ENCODE results near the gene TWIST2. TPM values are rescaled to one million over a fixed set of nuclear protein-coding genes. Genes with fewer than 3 reads are reported as not detected.
A peak's percentile ranks its signal among the peaks of the same experiment; 100 is the strongest.

TWIST2 gene
- total RNA-seq, 2 donors from 2014 or later: 23.5 to 52.9 TPM

DNA sequence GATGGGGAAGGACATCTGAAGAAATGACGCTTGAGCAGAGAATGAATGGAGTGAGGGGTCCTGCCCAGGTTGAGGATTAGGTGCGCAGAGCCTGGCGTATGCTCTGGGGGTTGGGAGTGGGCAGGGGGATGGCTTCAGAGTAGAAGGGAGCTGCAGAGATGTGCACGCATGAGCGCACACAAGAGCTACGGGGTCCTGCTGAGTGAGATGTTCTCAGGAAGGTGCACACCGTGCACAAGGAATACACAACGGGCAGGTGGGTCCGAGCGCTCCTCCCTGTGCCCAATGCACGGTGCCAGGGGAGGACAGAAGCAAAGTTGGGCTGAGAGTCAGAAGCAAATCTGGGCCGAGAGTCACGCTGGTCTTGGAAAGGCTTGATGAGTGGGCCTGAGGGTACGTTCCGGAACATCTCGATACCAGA, 25.5 kb downstream of the TWIST2 start:
- H3K27me3 ChIP-seq (replicated peaks; ENCODE audit: insufficient read depth): no peaks in the 10 kb centered on the region
- H3K9me3 ChIP-seq: no peaks in the 10 kb centered on the region
- no peaks in the 10 kb centered on the region for H3K36me3 ChIP-seq
- TF ChIP-seq POLR2AphosphoS5 (IDR thresholded peaks at IDR 0.05) (no peak), POLR2A (IDR thresholded peaks at IDR 0.05) (no peak)
- peak overlapping the region in 1 of 2 donors; percentile 3 for H3K27ac ChIP-seq
- 85% methylated on average over 16 of the region's 16 CpGs for WGBS
- H3K4me1 ChIP-seq (replicated peaks): peaks cover 4% of the 10 kb centered on the region
- intact Hi-C loops (cut with DNase I): no loop called here
- no peak for DNase-seq (ENCODE audit: low spot score)
- H3K4me3 ChIP-seq: no peak overlapping the region

DNA sequence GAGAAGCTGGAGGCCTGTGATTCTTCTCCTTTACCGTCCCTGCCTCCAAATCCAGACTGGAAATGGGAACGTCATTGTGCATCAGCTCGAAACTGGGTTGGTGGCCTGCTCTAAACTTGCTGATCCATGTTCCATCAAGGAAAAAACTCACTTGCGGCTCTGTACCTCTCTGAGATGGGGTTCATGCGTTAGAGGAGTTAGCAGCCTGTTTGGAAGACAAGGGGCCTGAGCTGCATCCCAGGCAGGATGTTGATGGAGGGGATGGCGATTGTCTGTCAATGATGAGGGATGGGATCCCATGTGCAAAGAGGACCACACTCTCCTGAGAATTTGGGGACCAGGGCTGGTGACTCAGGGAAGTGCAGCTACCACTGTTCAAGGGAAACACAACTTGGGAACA, 26.0 kb downstream of the TWIST2 start:
- Histone ChIP-seq H3K27me3 (replicated peaks; ENCODE audit: insufficient read depth) (no peaks in the 10 kb centered on the region), H3K36me3 (no peaks in the 10 kb centered on the region), H3K27ac (peak overlapping the region in 1 of 2 donors; percentile 30), H3K4me1 (replicated peaks) (peaks cover under 1% of the 10 kb centered on the region), H3K9me3 (no peaks in the 10 kb centered on the region), H3K4me3 (no peak overlapping the region)
- intact Hi-C loops (cut with DNase I): no loop called here
- DNase-seq (ENCODE audit: low spot score): no peak
- TF ChIP-seq POLR2AphosphoS5 (IDR thresholded peaks at IDR 0.05) (no peak), POLR2A (IDR thresholded peaks at IDR 0.05) (no peak), CTCF (IDR thresholded peaks at IDR 0.05) (no peak)
- WGBS: 75% methylated on average over 6 of the region's 6 CpGs

GRCh38 chr2:238874330-238875050, 26.6 kb downstream of the TWIST2 start:
- H3K4me1 ChIP-seq (replicated peaks): no peaks in the 10 kb centered on the region
- H3K27me3 ChIP-seq (replicated peaks; ENCODE audit: insufficient read depth): no peaks in the 10 kb centered on the region
- no peak overlapping the region for H3K4me3 ChIP-seq
- peak overlapping the region; percentile 27 to 30 for H3K27ac ChIP-seq
- DNase-seq (ENCODE audit: low spot score): no peak
- H3K36me3 ChIP-seq: no peaks in the 10 kb centered on the region
- 63% methylated on average over 11 of the region's 11 CpGs for WGBS
- H3K9me3 ChIP-seq: no peaks in the 10 kb centered on the region
- no peak for TF ChIP-seq POLR2AphosphoS5 (IDR thresholded peaks at IDR 0.05)
- TF ChIP-seq CTCF (IDR thresholded peaks at IDR 0.05): no peak
- no peak for TF ChIP-seq POLR2A (IDR thresholded peaks at IDR 0.05)
- intact Hi-C loops (cut with DNase I): no loop called here

DNA sequence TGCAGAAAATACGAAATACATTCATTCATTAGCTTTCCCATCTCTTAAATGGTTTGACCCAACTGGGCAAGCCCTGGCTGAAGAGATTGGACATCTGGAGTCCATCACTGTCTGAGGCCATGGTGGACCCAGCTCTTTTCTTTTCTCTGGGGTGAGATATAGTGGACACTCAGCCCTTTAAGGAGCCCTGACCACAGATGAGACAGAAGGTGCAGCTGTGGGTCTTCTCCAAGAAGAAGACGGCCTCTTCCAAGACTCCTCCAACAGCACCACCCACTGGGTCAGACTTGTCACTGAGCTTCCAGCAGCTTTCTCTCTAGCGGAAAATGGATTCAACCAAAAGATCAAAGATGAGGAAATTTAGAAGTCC, 27.2 kb downstream of the TWIST2 start:
- Histone ChIP-seq H3K27me3 (replicated peaks; ENCODE audit: insufficient read depth) (no peaks in the 10 kb centered on the region), H3K4me1 (replicated peaks) (no peaks in the 10 kb centered on the region), H3K4me3 (no peak overlapping the region), H3K27ac (peak overlapping the region in 1 of 2 donors; percentile 5), H3K9me3 (no peaks in the 10 kb centered on the region), H3K36me3 (no peaks in the 10 kb centered on the region)
- no peak for DNase-seq (ENCODE audit: low spot score)
- no peak for TF ChIP-seq CTCF (IDR thresholded peaks at IDR 0.05)
- no peak for TF ChIP-seq POLR2A (IDR thresholded peaks at IDR 0.05)
- no peak for TF ChIP-seq POLR2AphosphoS5 (IDR thresholded peaks at IDR 0.05)
- WGBS: 78% methylated on average over 3 of the region's 3 CpGs
- intact Hi-C loops (cut with DNase I): no loop called here

GRCh38 chr2:238875471-238876231, 27.8 kb downstream of the TWIST2 start:
- WGBS: 60% methylated on average over 17 of the region's 17 CpGs
- Histone ChIP-seq H3K9me3 (no peaks in the 10 kb centered on the region), H3K4me3 (no peak overlapping the region), H3K27me3 (replicated peaks; ENCODE audit: insufficient read depth) (no peaks in the 10 kb centered on the region), H3K4me1 (replicated peaks) (no peaks in the 10 kb centered on the region), H3K27ac (peak overlapping the region; percentile 62 to 68), H3K36me3 (no peaks in the 10 kb centered on the region)
- no peak for DNase-seq (ENCODE audit: low spot score)
- intact Hi-C loops (cut with DNase I): no loop called here
- no peak for TF ChIP-seq POLR2A (IDR thresholded peaks at IDR 0.05)
- no peak for TF ChIP-seq CTCF (IDR thresholded peaks at IDR 0.05)
- no peak for TF ChIP-seq POLR2AphosphoS5 (IDR thresholded peaks at IDR 0.05)

All from prostate gland (tissue), 2 donors.